H9 (cell line): Measurements from ENCODE around the gene OR10H3. TPM values are rescaled to one million over a fixed set of nuclear protein-coding genes. Genes with fewer than 3 reads are reported as not detected.

ENCODE experiments used
- DNase-seq: peaks from one replicate; pipeline ENCODE4 v3.0.0-alpha.2; 2017
- H2AFZ ChIP-seq: one replicate; pipeline ENCODE4 v1.6.1; 2013; ENCODE audit warnings: mild to moderate bottlenecking, low read length, control low read depth, moderate library complexity
- H2AK5ac ChIP-seq: 2 replicates; pipeline ENCODE4 v1.6.1; 2013; ENCODE audit warnings: low read length, control low read depth, mixed read lengths; ENCODE audit not compliant: insufficient read length
- H2BK120ac ChIP-seq: one replicate; pipeline ENCODE4 v1.6.1; 2013; ENCODE audit warnings: low read depth, mild to moderate bottlenecking, low read length, control low read depth, inconsistent platforms; ENCODE audit not compliant: poor library complexity, severe bottlenecking
- H2BK12ac ChIP-seq: 2 replicates; pipeline ENCODE4 v1.6.1; 2013; ENCODE audit warnings: low read length, control low read depth, mixed read lengths, low read depth; ENCODE audit not compliant: insufficient read length
- H2BK15ac ChIP-seq: 2 replicates; pipeline ENCODE4 v1.6.1; 2013; ENCODE audit warnings: low read depth, low read length, control low read depth
- H2BK20ac ChIP-seq: one replicate; pipeline ENCODE4 v1.6.1; 2013; ENCODE audit warnings: low read depth, mild to moderate bottlenecking, low read length, control low read depth, inconsistent platforms; ENCODE audit not compliant: poor library complexity, severe bottlenecking
- H2BK5ac ChIP-seq: 2 replicates; pipeline ENCODE4 v1.6.1; 2013; ENCODE audit warnings: low read length, control low read depth, mixed read lengths; ENCODE audit not compliant: insufficient read length
- H3K14ac ChIP-seq: 2 replicates; pipeline ENCODE4 v1.6.1; 2013; ENCODE audit warnings: low read length, control low read depth; ENCODE audit not compliant: insufficient read depth
- H3K18ac ChIP-seq: 2 replicates; pipeline ENCODE4 v1.6.1; 2013; ENCODE audit warnings: low read depth, mild to moderate bottlenecking, mixed read lengths, low read length, control low read depth; ENCODE audit not compliant: insufficient read length
- H3K23ac ChIP-seq: 2 replicates; pipeline ENCODE4 v1.6.1; 2013; ENCODE audit warnings: low read length, control low read depth, mixed read lengths, low read depth; ENCODE audit not compliant: insufficient read length
- H3K23me2 ChIP-seq: 2 replicates; pipeline ENCODE4 v1.6.1; 2013; ENCODE audit warnings: low read depth, mild to moderate bottlenecking, mixed read lengths, low read length, control low read depth; ENCODE audit not compliant: insufficient read length, poor library complexity, severe bottlenecking
- H3K27ac ChIP-seq: 2 replicates; pipeline ENCODE4 v1.5.1; 2013; ENCODE audit warnings: low read length, control low read depth, mixed read lengths, low read depth; ENCODE audit not compliant: insufficient read length
- H3K27me3 ChIP-seq: 2 replicates; pipeline ENCODE4 v1.6.1; 2013; ENCODE audit warnings: low read length, control low read depth, inconsistent platforms; ENCODE audit not compliant: insufficient read depth
- H3K4ac ChIP-seq: 2 replicates; pipeline ENCODE4 v1.6.1; 2013; ENCODE audit warnings: low read depth, mild to moderate bottlenecking, control low read depth, inconsistent platforms, low read length, moderate library complexity
- H3K4me1 ChIP-seq: 2 replicates; pipeline ENCODE4 v1.6.1; 2013; ENCODE audit warnings: low read length, control low read depth, inconsistent platforms; ENCODE audit not compliant: insufficient read depth
- H3K4me2 ChIP-seq: 2 replicates; pipeline ENCODE4 v1.6.1; 2013; ENCODE audit warnings: low read length, control low read depth, mixed read lengths; ENCODE audit not compliant: insufficient read length, insufficient read depth
- H3K56ac ChIP-seq: 2 replicates; pipeline ENCODE4 v1.6.1; 2013; ENCODE audit warnings: low read depth, mild to moderate bottlenecking, mixed read lengths, low read length, control low read depth; ENCODE audit not compliant: insufficient read length
- H3K79me1 ChIP-seq: 2 replicates; pipeline ENCODE4 v1.6.1; 2013; ENCODE audit warnings: low read depth, mild to moderate bottlenecking, moderate library complexity, low read length, control low read depth, inconsistent platforms; ENCODE audit not compliant: insufficient read depth, poor library complexity, severe bottlenecking
- H3K79me2 ChIP-seq: 2 replicates; pipeline ENCODE4 v1.6.1; 2013; ENCODE audit warnings: low read length, control low read depth, inconsistent platforms; ENCODE audit not compliant: insufficient read depth
- H3K9ac ChIP-seq: 2 replicates; pipeline ENCODE4 v1.6.1; 2013; ENCODE audit warnings: low read length, control low read depth, mixed read lengths; ENCODE audit not compliant: insufficient read length; ENCODE audit errors: extremely low read depth
- H3K9me3 ChIP-seq: one replicate; pipeline ENCODE4 v1.6.1; 2013; ENCODE audit warnings: low read depth, low read length, inconsistent platforms; ENCODE audit not compliant: control insufficient read depth
- H3T11ph ChIP-seq: one replicate; pipeline ENCODE4 v1.6.1; 2013; ENCODE audit warnings: mild to moderate bottlenecking, low read length, control low read depth, inconsistent platforms
- H4K20me1 ChIP-seq: one replicate; pipeline ENCODE4 v1.6.1; 2013; ENCODE audit not compliant: control insufficient read depth, insufficient read length, insufficient read depth
- H4K5ac ChIP-seq: 2 replicates; pipeline ENCODE4 v1.6.1; 2013; ENCODE audit warnings: low read depth, mild to moderate bottlenecking, mixed read lengths, low read length, control low read depth; ENCODE audit not compliant: insufficient read length
- H4K8ac ChIP-seq: replicated peaks from 2 replicates; pipeline ENCODE4 v1.6.1; 2013; ENCODE audit warnings: low read length, control low read depth, mixed read lengths, low read depth; ENCODE audit not compliant: insufficient read length
- H4K91ac ChIP-seq: 2 replicates; pipeline ENCODE4 v1.6.1; 2013; ENCODE audit warnings: low read depth, mild to moderate bottlenecking, moderate library complexity, mixed read lengths, low read length, control low read depth; ENCODE audit not compliant: insufficient read length
- H3K27ac Mint-ChIP-seq, 3 experiments: 2 replicates in 2 of 3; 3 replicates in 1 of 3; pipeline ENCODE4 v1.8.0; 2020 to 2021; ENCODE audit warnings: mixed read lengths in 3 of 3, mild to moderate bottlenecking in 1 of 3, moderate library complexity in 1 of 3
- H3K27me3 Mint-ChIP-seq: 2 replicates; pipeline ENCODE4 v1.8.0; 2021; ENCODE audit warnings: low read depth, mild to moderate bottlenecking, moderate library complexity, mixed read lengths
- H3K36me3 Mint-ChIP-seq, 3 experiments: 2 replicates in 2 of 3; 3 replicates in 1 of 3; pipeline ENCODE4 v1.8.0; 2020 to 2021; ENCODE audit warnings: low read depth in 3 of 3, mixed read lengths in 3 of 3; ENCODE audit not compliant: insufficient read depth in 1 of 3
- H3K4me1 Mint-ChIP-seq, 2 experiments: 2 replicates each; pipeline ENCODE4 v1.8.0; 2020; ENCODE audit warnings: mixed read lengths in 2 of 2
- H3K4me3 Mint-ChIP-seq, 2 experiments: 2 replicates in 1 of 2; 3 replicates in 1 of 2; pipeline ENCODE4 v1.8.0; 2020 to 2021; ENCODE audit warnings: mild to moderate bottlenecking in 2 of 2, mixed read lengths in 2 of 2, moderate library complexity in 1 of 2
- H3K9me3 Mint-ChIP-seq, 2 experiments: 2 replicates in 1 of 2; 3 replicates in 1 of 2; pipeline ENCODE4 v1.8.0; 2020; ENCODE audit warnings: mild to moderate bottlenecking in 2 of 2, mixed read lengths in 2 of 2, moderate library complexity in 1 of 2
- WGBS: extraction: QIAGEN DNeasy Blood & Tissue Kit; methylation state at CpG from one replicate; pipeline ENCODE4 v1.1.7; 2013; ENCODE audit warnings: missing lambda C conversion rate, low lambda C conversion rate, mixed read lengths; ENCODE audit not compliant: insufficient read length; ENCODE audit errors: extremely low coverage; 5-methylcytosine and 5-hydroxymethylcytosine counted together
- total RNA-seq: library from RNA; stranded (reverse); gene quantifications from 2 replicates; pipeline ENCODE4 v1.2.1, GENCODE V29; 2021
- TF ChIP-seq, protein P1 (sequence below): fragments of 200-600 bp; sonication (generic); conservative IDR thresholded peaks from 3 replicates; pipeline ENCODE4 v1.8.0; 2021; ENCODE audit warnings: antibody characterized with exemption, mild to moderate bottlenecking

Gene OR10H3
- total RNA-seq, 1 experiment from 2014 or later: not detected

- no peak overlapping the region for H3T11ph ChIP-seq
- H4K20me1 ChIP-seq: no peaks in the 10 kb centered on the region
- no peaks in the 10 kb centered on the region for H3K23me2 ChIP-seq
- H2BK20ac ChIP-seq: no peak overlapping the region
- no peak overlapping the region for H3K4ac ChIP-seq
- no peaks in the 10 kb centered on the region for H3K79me2 ChIP-seq
- TF ChIP-seq, protein P1, sequence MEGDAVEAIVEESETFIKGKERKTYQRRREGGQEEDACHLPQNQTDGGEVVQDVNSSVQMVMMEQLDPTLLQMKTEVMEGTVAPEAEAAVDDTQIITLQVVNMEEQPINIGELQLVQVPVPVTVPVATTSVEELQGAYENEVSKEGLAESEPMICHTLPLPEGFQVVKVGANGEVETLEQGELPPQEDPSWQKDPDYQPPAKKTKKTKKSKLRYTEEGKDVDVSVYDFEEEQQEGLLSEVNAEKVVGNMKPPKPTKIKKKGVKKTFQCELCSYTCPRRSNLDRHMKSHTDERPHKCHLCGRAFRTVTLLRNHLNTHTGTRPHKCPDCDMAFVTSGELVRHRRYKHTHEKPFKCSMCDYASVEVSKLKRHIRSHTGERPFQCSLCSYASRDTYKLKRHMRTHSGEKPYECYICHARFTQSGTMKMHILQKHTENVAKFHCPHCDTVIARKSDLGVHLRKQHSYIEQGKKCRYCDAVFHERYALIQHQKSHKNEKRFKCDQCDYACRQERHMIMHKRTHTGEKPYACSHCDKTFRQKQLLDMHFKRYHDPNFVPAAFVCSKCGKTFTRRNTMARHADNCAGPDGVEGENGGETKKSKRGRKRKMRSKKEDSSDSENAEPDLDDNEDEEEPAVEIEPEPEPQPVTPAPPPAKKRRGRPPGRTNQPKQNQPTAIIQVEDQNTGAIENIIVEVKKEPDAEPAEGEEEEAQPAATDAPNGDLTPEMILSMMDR: no peak
- peaks cover under 1% of the 10 kb centered on the region for H3K27me3 Mint-ChIP-seq
- no peak overlapping the region for H2BK15ac ChIP-seq
- no peak overlapping the region for H4K91ac ChIP-seq
- H3K79me1 ChIP-seq: no peaks in the 10 kb centered on the region
- no CpG with 5 or more reads among the region's 1 CpG for WGBS
- DNase-seq: no peak
- no peak overlapping the region for H3K56ac ChIP-seq
- no peak overlapping the region for H2AFZ ChIP-seq
- no peak overlapping the region for H3K9ac ChIP-seq
- H3K4me2 ChIP-seq: no peak overlapping the region
- no peak overlapping the region for H3K27ac Mint-ChIP-seq
- no peak overlapping the region for H2AK5ac ChIP-seq
- H3K27me3 ChIP-seq: no peaks in the 10 kb centered on the region
- H3K4me1 ChIP-seq: no peaks in the 10 kb centered on the region
- H3K14ac ChIP-seq: no peak overlapping the region
- H3K27ac ChIP-seq: no peak overlapping the region
- H3K18ac ChIP-seq: no peak overlapping the region
- H3K4me1 Mint-ChIP-seq: no peaks in the 10 kb centered on the region
- H3K23ac ChIP-seq: no peak overlapping the region
- H4K5ac ChIP-seq: no peak overlapping the region
- no peak overlapping the region for H4K8ac ChIP-seq
- peaks cover 0 to 39% (median 9%) of the 10 kb centered on the region in 3 experiments; a peak in 6 of 7 replicates for H3K36me3 Mint-ChIP-seq
- no peak overlapping the region for H2BK5ac ChIP-seq
- peaks cover 99% of the 10 kb centered on the region for H3K9me3 ChIP-seq
- H2BK120ac ChIP-seq: no peak overlapping the region
- H2BK12ac ChIP-seq: no peak overlapping the region
- peaks cover 96 to 98% of the 10 kb centered on the region in 2 experiments for H3K9me3 Mint-ChIP-seq
- H3K4me3 Mint-ChIP-seq: no peak overlapping the region
Observed at GRCh38 chr19:15730538-15730937, 7.2 kb upstream of the OR10H3 start.
